Mucosa of rectum (tissue), 2 donors: ENCODE results near the gene ACTR8.

ENCODE experiments used
- H3K27ac ChIP-seq, 2 donors: one replicate each; pipeline ENCODE4 v1.7.0; 2013; ENCODE audit warnings: inconsistent platforms in 2 of 2, low read depth in 2 of 2, low read length in 2 of 2
- H3K27me3 ChIP-seq, 2 donors: one replicate each; pipeline ENCODE4 v1.7.0; 2013; ENCODE audit warnings: low read length in 2 of 2; ENCODE audit not compliant: control insufficient read depth in 2 of 2, insufficient read depth in 2 of 2
- H3K36me3 ChIP-seq, 2 donors: one replicate each; pipeline ENCODE4 v1.7.0; 2013; ENCODE audit warnings: low read length in 2 of 2; ENCODE audit not compliant: control insufficient read depth in 2 of 2, insufficient read depth in 2 of 2
- H3K4me1 ChIP-seq, 2 donors: one replicate each; pipeline ENCODE4 v1.7.0; 2013; ENCODE audit warnings: low read length in 2 of 2, mild to moderate bottlenecking in 1 of 2; ENCODE audit not compliant: control insufficient read depth in 2 of 2, insufficient read depth in 2 of 2
- H3K4me3 ChIP-seq, 2 donors: one replicate each; pipeline ENCODE4 v1.7.0; 2013; ENCODE audit warnings: low read length in 2 of 2
- H3K9ac ChIP-seq, 2 donors: one replicate each; pipeline ENCODE4 v1.7.0; 2013; ENCODE audit warnings: low read length in 2 of 2, low read depth in 1 of 2, mild to moderate bottlenecking in 1 of 2
- H3K9me3 ChIP-seq, 2 donors: one replicate each; pipeline ENCODE4 v1.7.0; 2013; ENCODE audit warnings: low read length in 2 of 2; ENCODE audit not compliant: control insufficient read depth in 2 of 2
- donor health status: healthy.
- donor health status: Normal muscosa, but diverticular disease.

The ACTR8 gene

GRCh38 chr3:53836084-53836872, 45.7 kb downstream of the ACTR8 start:
- H3K4me1 ChIP-seq: peaks cover 0 to 2% of the 10 kb centered on the region in 2 donors
- no peak overlapping the region for H3K4me3 ChIP-seq
- no peak overlapping the region for H3K9ac ChIP-seq
- no peaks in the 10 kb centered on the region for H3K27me3 ChIP-seq
- peaks cover 0 to 10% of the 10 kb centered on the region in 2 donors for H3K36me3 ChIP-seq
- no peak overlapping the region for H3K27ac ChIP-seq
- no peaks in the 10 kb centered on the region for H3K9me3 ChIP-seq

- no peaks in the 10 kb centered on the region for H3K9me3 ChIP-seq
- H3K9ac ChIP-seq: no peak overlapping the region
- H3K4me3 ChIP-seq: no peak overlapping the region
- H3K36me3 ChIP-seq: peaks cover 0 to 10% of the 10 kb centered on the region in 2 donors
- no peaks in the 10 kb centered on the region for H3K4me1 ChIP-seq
- no peak overlapping the region for H3K27ac ChIP-seq
- no peaks in the 10 kb centered on the region for H3K27me3 ChIP-seq
Measured at GRCh38 chr3:53835257-53835656, 46.7 kb downstream of the ACTR8 start.

DNA sequence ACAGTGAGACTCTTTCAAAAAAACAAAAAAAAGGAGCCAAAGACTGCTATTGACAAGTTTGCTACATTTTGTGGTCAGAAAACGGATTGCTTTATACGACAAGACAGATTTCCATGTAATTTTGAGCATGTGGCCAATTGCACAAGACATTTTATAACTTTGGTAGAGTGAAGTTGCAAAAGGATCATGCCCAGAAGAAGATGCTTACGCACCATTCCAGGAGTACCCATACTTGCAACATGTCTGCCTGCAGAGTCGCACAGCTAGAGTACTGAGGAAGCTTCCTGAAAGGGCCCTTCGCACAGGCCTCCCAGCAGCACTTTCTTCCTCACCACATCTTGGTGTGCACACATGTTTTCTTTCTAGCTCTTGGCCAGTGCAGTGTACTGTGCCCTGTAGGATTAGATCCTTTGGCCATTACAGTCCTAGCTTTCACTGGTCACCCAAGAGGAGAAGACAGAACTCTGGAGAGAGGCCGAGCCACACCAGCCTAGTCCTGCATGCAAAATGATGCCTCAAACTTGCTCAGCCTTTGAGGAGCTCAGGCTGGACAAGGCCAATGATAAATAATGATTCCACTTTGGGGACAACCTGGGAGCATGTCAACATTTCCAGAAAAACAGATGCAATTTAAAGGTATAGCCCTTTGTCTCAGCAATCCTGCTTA, 47.4 kb downstream of the ACTR8 start:
- Histone ChIP-seq H3K36me3 (peaks cover 0 to 8% of the 10 kb centered on the region in 2 donors), H3K9ac (no peak overlapping the region), H3K4me3 (no peak overlapping the region), H3K4me1 (peaks cover 0 to 2% of the 10 kb centered on the region in 2 donors), H3K27ac (no peak overlapping the region), H3K27me3 (no peaks in the 10 kb centered on the region), H3K9me3 (no peaks in the 10 kb centered on the region)

- H3K9me3 ChIP-seq: no peaks in the 10 kb centered on the region
- H3K4me3 ChIP-seq: no peak overlapping the region
- H3K36me3 ChIP-seq: peaks cover 0 to 2% of the 10 kb centered on the region in 2 donors
- H3K9ac ChIP-seq: no peak overlapping the region
- H3K27me3 ChIP-seq: no peaks in the 10 kb centered on the region
- no peak overlapping the region for H3K27ac ChIP-seq
- peaks cover 5 to 9% of the 10 kb centered on the region in 2 donors for H3K4me1 ChIP-seq
Measured at GRCh38 chr3:53833700-53834099, 48.3 kb downstream of the ACTR8 start.

DNA sequence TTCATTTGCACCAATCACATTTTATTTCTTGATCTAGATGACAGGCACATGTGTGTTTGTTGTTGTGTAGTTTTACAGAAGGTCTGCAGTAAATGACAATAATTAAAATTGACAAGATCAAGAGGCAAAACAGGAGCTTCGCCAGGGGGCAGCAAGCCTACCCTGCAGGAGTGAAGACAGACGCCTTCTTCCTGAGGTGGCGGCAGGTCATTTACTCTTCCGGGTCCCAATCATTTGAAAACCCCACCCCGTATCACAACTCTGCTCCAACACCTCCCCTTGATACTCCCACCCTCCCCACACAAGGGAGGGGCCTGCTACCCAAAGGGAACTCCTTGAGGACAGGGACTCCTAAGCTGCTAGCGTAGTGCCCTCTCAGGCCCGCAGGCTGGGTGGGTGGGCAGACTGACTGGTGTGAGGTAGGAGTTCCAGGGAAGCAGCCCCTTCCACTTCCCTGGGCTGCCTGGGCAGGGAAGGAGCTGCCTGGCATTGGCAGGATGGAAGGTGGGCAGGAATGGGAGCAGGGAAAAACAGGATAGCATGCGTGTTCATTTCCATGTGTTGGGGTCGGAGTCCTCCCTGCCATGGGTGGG, 48.8 kb downstream of the ACTR8 start:
- Histone ChIP-seq H3K4me3 (no peak overlapping the region), H3K27me3 (no peaks in the 10 kb centered on the region), H3K9ac (no peak overlapping the region), H3K9me3 (no peaks in the 10 kb centered on the region), H3K27ac (no peak overlapping the region), H3K4me1 (peaks cover 5 to 9% of the 10 kb centered on the region in 2 donors), H3K36me3 (peaks cover 0 to 2% of the 10 kb centered on the region in 2 donors)

- H3K27ac ChIP-seq: no peak overlapping the region
- H3K36me3 ChIP-seq: no peaks in the 10 kb centered on the region
- peaks cover 5 to 9% of the 10 kb centered on the region in 2 donors for H3K4me1 ChIP-seq
- no peak overlapping the region for H3K9ac ChIP-seq
- no peaks in the 10 kb centered on the region for H3K9me3 ChIP-seq
- no peaks in the 10 kb centered on the region for H3K27me3 ChIP-seq
- no peak overlapping the region for H3K4me3 ChIP-seq
Measured at GRCh38 chr3:53830944-53831343, 51.0 kb downstream of the ACTR8 start.

- Histone ChIP-seq H3K4me1 (peaks cover 5 to 9% of the 10 kb centered on the region in 2 donors), H3K9ac (no peak overlapping the region), H3K4me3 (no peak overlapping the region), H3K27me3 (no peaks in the 10 kb centered on the region), H3K9me3 (no peaks in the 10 kb centered on the region), H3K36me3 (no peaks in the 10 kb centered on the region), H3K27ac (no peak overlapping the region)
Measured at GRCh38 chr3:53829605-53830004, 52.3 kb downstream of the ACTR8 start.

DNA sequence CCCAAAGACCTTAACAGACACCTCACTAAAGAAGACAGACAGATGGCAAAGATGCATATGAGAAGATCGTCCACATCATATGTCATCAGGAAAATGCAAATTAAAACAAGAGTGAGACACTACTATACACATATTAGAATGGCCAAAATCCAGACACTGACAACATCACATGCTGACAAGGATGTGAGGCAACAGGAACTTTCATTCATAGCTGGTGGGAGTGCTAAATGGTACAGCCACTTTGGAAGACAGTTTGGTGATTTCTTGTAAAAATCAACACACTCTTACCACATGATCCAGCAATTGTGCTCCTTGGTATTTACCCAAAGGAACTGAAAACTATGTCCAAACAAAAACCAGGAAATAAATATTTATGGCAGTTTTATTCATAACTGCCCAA, 53.4 kb downstream of the ACTR8 start:
- Histone ChIP-seq H3K36me3 (no peaks in the 10 kb centered on the region), H3K9me3 (no peaks in the 10 kb centered on the region), H3K4me1 (peaks cover 5 to 9% of the 10 kb centered on the region in 2 donors), H3K27me3 (no peaks in the 10 kb centered on the region), H3K27ac (no peak overlapping the region), H3K4me3 (no peak overlapping the region), H3K9ac (no peak overlapping the region)

DNA sequence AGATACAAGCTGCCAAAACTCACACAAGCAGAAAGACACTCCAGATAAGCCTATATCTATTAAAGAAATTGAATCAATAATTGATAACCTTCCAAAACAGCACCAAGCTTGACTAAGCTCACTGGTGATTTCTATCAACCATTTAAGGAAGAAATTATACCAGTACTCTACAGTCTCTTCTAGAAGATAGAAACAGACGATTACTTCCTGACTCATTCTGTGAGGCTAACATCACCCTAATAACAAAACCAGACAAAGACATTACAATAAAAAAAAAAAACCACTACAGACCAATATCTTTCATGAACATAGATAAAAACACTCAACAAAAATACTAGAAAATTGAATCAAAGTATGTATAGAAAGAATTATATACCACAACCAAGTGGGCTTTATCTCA, 55.9 kb downstream of the ACTR8 start:
- Histone ChIP-seq H3K4me3 (no peak overlapping the region), H3K9ac (no peak overlapping the region), H3K36me3 (peaks cover 0 to 6% of the 10 kb centered on the region in 2 donors), H3K27me3 (no peaks in the 10 kb centered on the region), H3K27ac (no peak overlapping the region), H3K9me3 (no peaks in the 10 kb centered on the region), H3K4me1 (peaks cover 5 to 9% of the 10 kb centered on the region in 2 donors)

DNA sequence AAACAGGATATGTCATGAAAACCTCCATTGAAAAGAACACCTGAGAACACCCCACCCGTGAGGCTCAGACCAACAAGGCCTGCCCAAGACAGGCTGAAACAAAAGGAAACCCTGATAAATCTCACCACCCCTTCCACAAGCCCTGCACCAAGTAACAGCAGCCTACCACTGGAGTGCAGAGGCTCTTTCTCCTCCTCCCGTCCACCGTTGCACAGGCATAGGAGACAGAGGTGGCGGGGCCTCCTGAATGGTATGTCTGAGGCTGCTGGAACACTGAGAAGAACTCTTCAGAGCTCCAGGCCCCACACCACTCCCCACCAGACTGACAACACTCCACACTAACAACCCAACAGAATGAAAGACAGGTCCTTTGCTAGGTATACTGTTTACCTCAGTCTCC, 57.2 kb downstream of the ACTR8 start:
- no peak overlapping the region for H3K27ac ChIP-seq
- H3K4me1 ChIP-seq: peaks cover 5 to 9% of the 10 kb centered on the region in 2 donors
- H3K9ac ChIP-seq: no peak overlapping the region
- no peak overlapping the region for H3K4me3 ChIP-seq
- no peaks in the 10 kb centered on the region for H3K9me3 ChIP-seq
- peaks cover 7 to 19% of the 10 kb centered on the region in 2 donors for H3K36me3 ChIP-seq
- no peaks in the 10 kb centered on the region for H3K27me3 ChIP-seq
